WTC11 (cell line): Measurements from ENCODE around the gene MIB2.

ENCODE experiments used
- ATF3 ChIP-seq: sonication (generic); formaldehyde crosslinking; conservative IDR thresholded peaks from 2 replicates; pipeline ENCODE4 v1.8.1; 2022; ENCODE audit warnings: mild to moderate bottlenecking, missing genetic modification reagents
- CTCF ChIP-seq: fragments of 200-600 bp; IDR thresholded peaks from 2 replicates; pipeline ENCODE4 v1.8.0; 2022; ENCODE audit warnings: antibody characterized with exemption
- JAZF1 ChIP-seq: fragments of 250-450 bp; sonication (Bioruptor Pico); IDR thresholded peaks from 2 replicates; pipeline ENCODE4 v1.9.0; 2021; ENCODE audit warnings: moderate library complexity, mild to moderate bottlenecking, inconsistent platforms
- JUN ChIP-seq: sonication (generic); formaldehyde crosslinking; IDR thresholded peaks from 2 replicates; pipeline ENCODE4 v1.8.0; 2023; ENCODE audit warnings: mild to moderate bottlenecking, missing genetic modification reagents
- NR2C2 ChIP-seq: sonication (generic); formaldehyde crosslinking; IDR thresholded peaks from 2 replicates; pipeline ENCODE4 v1.8.0; 2022; ENCODE audit warnings: mild to moderate bottlenecking, missing genetic modification reagents
- NR3C1 ChIP-seq: sonication (generic); formaldehyde crosslinking; conservative IDR thresholded peaks from 2 replicates; pipeline ENCODE4 v1.8.1; 2023; ENCODE audit warnings: low read depth, mild to moderate bottlenecking, missing genetic modification reagents
- PREB ChIP-seq: sonication (generic); formaldehyde crosslinking; IDR thresholded peaks from 2 replicates; pipeline ENCODE4 v1.8.1; 2022; ENCODE audit warnings: mild to moderate bottlenecking, missing genetic modification reagents, moderate library complexity, borderline replicate concordance
- TEAD4 ChIP-seq: sonication (generic); formaldehyde crosslinking; IDR thresholded peaks from 2 replicates; pipeline ENCODE4 v1.8.0; 2022; ENCODE audit warnings: mild to moderate bottlenecking, missing genetic modification reagents
- USF2 ChIP-seq: sonication (generic); formaldehyde crosslinking; IDR thresholded peaks from 2 replicates; pipeline ENCODE4 v1.8.1; 2023; ENCODE audit warnings: mild to moderate bottlenecking, missing genetic modification reagents, moderate library complexity
- TF ChIP-seq, protein P1 (sequence below): sonication (generic); formaldehyde crosslinking; IDR thresholded peaks from 2 replicates; pipeline ENCODE4 v1.8.1; 2023; ENCODE audit warnings: mild to moderate bottlenecking, missing genetic modification reagents, borderline replicate concordance
- TF ChIP-seq, protein P2 (sequence below): sonication (generic); formaldehyde crosslinking; IDR thresholded peaks from 2 replicates; pipeline ENCODE4 v1.8.0; 2022; ENCODE audit warnings: mild to moderate bottlenecking, missing genetic modification reagents

GRCh38 chr1:1597275-1597930, 17.9 kb upstream of the MIB2 start:
- TF ChIP-seq USF2 (CRISPR knock-in tag) (no peak), PREB (CRISPR knock-in tag) (no peak), JAZF1 (no peak), NR2C2 (CRISPR knock-in tag) (no peak), NR3C1 (CRISPR knock-in tag) (no peak), TEAD4 (CRISPR knock-in tag) (no peak), CTCF (no peak), ATF3 (CRISPR knock-in tag) (no peak), JUN (CRISPR knock-in tag) (no peak)
- TF ChIP-seq, protein P1, sequence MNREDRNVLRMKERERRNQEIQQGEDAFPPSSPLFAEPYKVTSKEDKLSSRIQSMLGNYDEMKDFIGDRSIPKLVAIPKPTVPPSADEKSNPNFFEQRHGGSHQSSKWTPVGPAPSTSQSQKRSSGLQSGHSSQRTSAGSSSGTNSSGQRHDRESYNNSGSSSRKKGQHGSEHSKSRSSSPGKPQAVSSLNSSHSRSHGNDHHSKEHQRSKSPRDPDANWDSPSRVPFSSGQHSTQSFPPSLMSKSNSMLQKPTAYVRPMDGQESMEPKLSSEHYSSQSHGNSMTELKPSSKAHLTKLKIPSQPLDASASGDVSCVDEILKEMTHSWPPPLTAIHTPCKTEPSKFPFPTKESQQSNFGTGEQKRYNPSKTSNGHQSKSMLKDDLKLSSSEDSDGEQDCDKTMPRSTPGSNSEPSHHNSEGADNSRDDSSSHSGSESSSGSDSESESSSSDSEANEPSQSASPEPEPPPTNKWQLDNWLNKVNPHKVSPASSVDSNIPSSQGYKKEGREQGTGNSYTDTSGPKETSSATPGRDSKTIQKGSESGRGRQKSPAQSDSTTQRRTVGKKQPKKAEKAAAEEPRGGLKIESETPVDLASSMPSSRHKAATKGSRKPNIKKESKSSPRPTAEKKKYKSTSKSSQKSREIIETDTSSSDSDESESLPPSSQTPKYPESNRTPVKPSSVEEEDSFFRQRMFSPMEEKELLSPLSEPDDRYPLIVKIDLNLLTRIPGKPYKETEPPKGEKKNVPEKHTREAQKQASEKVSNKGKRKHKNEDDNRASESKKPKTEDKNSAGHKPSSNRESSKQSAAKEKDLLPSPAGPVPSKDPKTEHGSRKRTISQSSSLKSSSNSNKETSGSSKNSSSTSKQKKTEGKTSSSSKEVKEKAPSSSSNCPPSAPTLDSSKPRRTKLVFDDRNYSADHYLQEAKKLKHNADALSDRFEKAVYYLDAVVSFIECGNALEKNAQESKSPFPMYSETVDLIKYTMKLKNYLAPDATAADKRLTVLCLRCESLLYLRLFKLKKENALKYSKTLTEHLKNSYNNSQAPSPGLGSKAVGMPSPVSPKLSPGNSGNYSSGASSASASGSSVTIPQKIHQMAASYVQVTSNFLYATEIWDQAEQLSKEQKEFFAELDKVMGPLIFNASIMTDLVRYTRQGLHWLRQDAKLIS (CRISPR knock-in tag), result no peak
- TF ChIP-seq, protein P2, sequence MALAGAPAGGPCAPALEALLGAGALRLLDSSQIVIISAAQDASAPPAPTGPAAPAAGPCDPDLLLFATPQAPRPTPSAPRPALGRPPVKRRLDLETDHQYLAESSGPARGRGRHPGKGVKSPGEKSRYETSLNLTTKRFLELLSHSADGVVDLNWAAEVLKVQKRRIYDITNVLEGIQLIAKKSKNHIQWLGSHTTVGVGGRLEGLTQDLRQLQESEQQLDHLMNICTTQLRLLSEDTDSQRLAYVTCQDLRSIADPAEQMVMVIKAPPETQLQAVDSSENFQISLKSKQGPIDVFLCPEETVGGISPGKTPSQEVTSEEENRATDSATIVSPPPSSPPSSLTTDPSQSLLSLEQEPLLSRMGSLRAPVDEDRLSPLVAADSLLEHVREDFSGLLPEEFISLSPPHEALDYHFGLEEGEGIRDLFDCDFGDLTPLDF (CRISPR knock-in tag), result no peak
